GM12872 (cell line): ENCODE measurements around the gene TREML2.

Source experiments
- TF ChIP-seq, protein P1 (sequence below): IDR thresholded peaks from 3 replicates; pipeline ENCODE4 v1.5.1; 2011; ENCODE audit warnings: low read depth, mild to moderate bottlenecking, low read length, moderate library complexity; ENCODE audit not compliant: insufficient read depth

The TREML2 gene

GRCh38 chr6:41161380-41161779 lies 39.6 kb downstream of the TREML2 start:
- TF ChIP-seq, protein P1, sequence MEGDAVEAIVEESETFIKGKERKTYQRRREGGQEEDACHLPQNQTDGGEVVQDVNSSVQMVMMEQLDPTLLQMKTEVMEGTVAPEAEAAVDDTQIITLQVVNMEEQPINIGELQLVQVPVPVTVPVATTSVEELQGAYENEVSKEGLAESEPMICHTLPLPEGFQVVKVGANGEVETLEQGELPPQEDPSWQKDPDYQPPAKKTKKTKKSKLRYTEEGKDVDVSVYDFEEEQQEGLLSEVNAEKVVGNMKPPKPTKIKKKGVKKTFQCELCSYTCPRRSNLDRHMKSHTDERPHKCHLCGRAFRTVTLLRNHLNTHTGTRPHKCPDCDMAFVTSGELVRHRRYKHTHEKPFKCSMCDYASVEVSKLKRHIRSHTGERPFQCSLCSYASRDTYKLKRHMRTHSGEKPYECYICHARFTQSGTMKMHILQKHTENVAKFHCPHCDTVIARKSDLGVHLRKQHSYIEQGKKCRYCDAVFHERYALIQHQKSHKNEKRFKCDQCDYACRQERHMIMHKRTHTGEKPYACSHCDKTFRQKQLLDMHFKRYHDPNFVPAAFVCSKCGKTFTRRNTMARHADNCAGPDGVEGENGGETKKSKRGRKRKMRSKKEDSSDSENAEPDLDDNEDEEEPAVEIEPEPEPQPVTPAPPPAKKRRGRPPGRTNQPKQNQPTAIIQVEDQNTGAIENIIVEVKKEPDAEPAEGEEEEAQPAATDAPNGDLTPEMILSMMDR, result no peak

DNA sequence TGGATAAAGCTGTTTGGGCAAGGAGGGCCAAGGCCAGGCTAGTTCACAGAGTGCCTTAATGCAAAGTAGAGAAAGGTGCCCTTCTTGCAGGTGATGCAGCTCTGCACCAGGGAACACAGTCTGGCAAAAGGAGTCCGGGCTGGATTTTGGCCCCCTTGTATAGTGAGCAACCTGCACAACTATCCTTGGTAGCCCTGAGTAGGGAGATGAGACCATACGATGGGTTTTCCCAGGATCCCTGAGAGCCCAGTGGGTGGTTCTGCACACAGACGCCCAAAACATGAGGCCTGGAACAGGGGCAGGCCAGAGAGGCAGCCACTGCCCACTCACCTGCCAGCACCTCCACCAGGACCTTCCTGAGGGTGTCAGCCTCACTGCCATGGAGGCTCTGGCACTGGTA lies 40.0 kb downstream of the TREML2 start:
- TF ChIP-seq, protein P1, result no peak

DNA sequence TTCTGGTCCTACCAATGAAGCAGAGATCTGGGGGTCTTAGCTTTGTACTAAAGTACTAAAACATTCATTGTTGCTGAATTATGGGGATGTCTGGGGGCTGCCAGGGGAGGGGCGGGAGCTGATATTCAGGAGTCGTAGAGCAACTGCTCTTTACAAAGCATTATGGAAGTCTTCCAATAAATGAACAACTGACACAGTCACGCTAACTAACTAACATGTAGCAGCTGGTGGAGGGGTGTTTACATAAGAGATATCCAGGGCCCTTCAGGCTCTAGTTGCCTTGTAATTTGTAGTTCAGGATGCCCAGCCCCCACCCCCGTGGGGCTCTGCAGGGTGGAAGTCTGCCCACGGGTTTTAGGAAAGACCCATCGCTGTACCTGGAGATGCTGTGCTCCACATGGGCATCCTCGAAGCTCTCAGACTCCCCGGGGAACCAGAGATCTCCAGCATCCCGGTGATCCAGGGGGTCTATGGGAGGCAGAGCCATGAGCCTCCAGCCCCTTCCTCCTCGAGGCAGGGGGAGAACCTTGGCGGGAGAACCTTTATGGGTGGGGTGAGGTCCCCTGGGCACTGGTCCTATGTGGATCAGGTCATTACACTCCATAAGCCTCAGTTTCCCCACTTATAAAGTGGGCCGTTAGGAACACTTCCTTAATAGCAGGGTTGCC lies 41.4 kb downstream of the TREML2 start:
- TF ChIP-seq, protein P1, result no peak

- TF ChIP-seq, protein P1, result no peak
Measured at GRCh38 chr6:41157323-41157722, 43.6 kb downstream of the TREML2 start.

- TF ChIP-seq, protein P1, result no peak
Measured at GRCh38 chr6:41156771-41157170, 44.2 kb downstream of the TREML2 start.

GRCh38 chr6:41156001-41156400 lies 44.9 kb downstream of the TREML2 start:
- TF ChIP-seq, protein P1, result no peak

GRCh38 chr6:41155132-41155805 lies 45.7 kb downstream of the TREML2 start:
- TF ChIP-seq, protein P1, result no peak
